ENCODE results near the gene JARID2. TPM values are rescaled to one million over a fixed set of nuclear protein-coding genes. Genes with fewer than 3 reads are reported as not detected.
A peak's percentile ranks its signal among the peaks of the same experiment; 100 is the strongest.

The JARID2 gene
- total RNA-seq, 1 donor from 2014 or later, result 24.2 TPM

GRCh38 chr6:15260099-15260821, 14.4 kb downstream of the JARID2 start:
- no peaks in the 10 kb centered on the region for H3K36me3 ChIP-seq (ENCODE audit: insufficient read depth, low read length)
- H3K79me2 ChIP-seq (ENCODE audit: insufficient read depth, low read length), result peaks cover 87% of the 10 kb centered on the region
- H3K9ac ChIP-seq (ENCODE audit: low read length), result peak overlapping the region; percentile 2
- Mint-ChIP-seq H3K27me3 (ENCODE audit: low read depth, unreplicated experiment) (no peaks in the 10 kb centered on the region), H3K4me3 (ENCODE audit: unreplicated experiment) (peak overlapping the region; percentile 13), H3K4me1 (ENCODE audit: low read depth, unreplicated experiment) (peaks cover 80% of the 10 kb centered on the region), H3K9me3 (ENCODE audit: unreplicated experiment) (no peaks in the 10 kb centered on the region), H3K36me3 (ENCODE audit: low read depth, unreplicated experiment) (peaks cover 2% of the 10 kb centered on the region), H3K27ac (ENCODE audit: unreplicated experiment) (peak overlapping the region; percentile 70)
- DNase-seq (ENCODE audit: low read depth) (peak; percentile 81), FAIRE-seq (peak; percentile 29)
- no peak overlapping the region for H3K4me3 ChIP-seq (ENCODE audit: insufficient read depth, low read depth, low read length)
- no peaks in the 10 kb centered on the region for H3K9me3 ChIP-seq (ENCODE audit: insufficient read depth, low read depth, low read length)
- peaks cover 91% of the 10 kb centered on the region for H4K20me1 ChIP-seq (ENCODE audit: insufficient read depth, low read length)
- no peak overlapping the region for H2AFZ ChIP-seq (ENCODE audit: low read depth, low read length)
- H3K27ac ChIP-seq (ENCODE audit: low read depth, low read length), result peak overlapping the region; percentile 3
- H3K4me1 ChIP-seq (ENCODE audit: insufficient read depth, low read length), result peaks cover 44% of the 10 kb centered on the region
- H3K4me2 ChIP-seq (ENCODE audit: low read length), result peak overlapping the region; percentile 37
- TF ChIP-seq EZH2 (IDR thresholded peaks at IDR 0.05; ENCODE audit: insufficient read depth, low read length) (no peak), CTCF (IDR thresholded peaks at IDR 0.05; ENCODE audit: insufficient read depth, low read depth, low read length) (no peak)
- no peaks in the 10 kb centered on the region for H3K27me3 ChIP-seq (ENCODE audit: insufficient read depth, low read length)

DNA sequence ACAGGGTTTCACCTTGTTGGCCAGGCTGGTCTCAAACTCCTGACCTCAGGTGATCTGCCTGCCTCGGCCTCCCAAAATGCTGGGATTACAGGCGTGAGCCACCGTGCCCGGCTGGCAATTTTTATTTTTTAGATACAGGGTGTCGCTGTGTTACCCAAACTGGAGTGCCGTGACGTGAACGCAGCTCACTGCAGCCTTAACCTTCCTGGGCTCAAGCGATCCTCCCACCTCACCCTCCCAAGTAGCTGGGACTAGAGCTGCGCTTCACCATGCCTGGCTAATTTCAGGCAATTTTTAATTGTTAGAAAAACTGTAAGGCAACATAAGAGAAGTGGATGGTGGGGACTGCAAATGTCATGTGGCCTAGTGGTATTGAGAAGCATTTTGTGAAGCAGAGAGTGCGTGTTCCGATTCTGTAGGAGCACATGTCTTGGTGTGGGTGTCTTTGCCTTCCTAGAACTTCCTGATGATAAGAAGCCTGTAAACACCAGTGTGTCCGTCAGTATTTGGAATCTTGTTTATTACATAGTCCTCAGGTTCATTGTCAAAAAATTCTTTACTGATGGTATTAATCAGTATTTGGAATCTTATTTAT, 18.0 kb downstream of the JARID2 start:
- peaks cover 91% of the 10 kb centered on the region for H4K20me1 ChIP-seq (ENCODE audit: insufficient read depth, low read length)
- H3K79me2 ChIP-seq (ENCODE audit: insufficient read depth, low read length), result peaks cover 87% of the 10 kb centered on the region
- no peaks in the 10 kb centered on the region for H3K36me3 ChIP-seq (ENCODE audit: insufficient read depth, low read length)
- H3K4me3 ChIP-seq (ENCODE audit: insufficient read depth, low read depth, low read length), result no peak overlapping the region
- no peak overlapping the region for H3K9ac ChIP-seq (ENCODE audit: low read length)
- no peak overlapping the region for H3K27ac ChIP-seq (ENCODE audit: low read depth, low read length)
- FAIRE-seq (no peak), DNase-seq (ENCODE audit: low read depth) (no peak)
- H3K4me1 ChIP-seq (ENCODE audit: insufficient read depth, low read length), result peaks cover 59% of the 10 kb centered on the region
- Mint-ChIP-seq H3K9me3 (ENCODE audit: unreplicated experiment) (no peaks in the 10 kb centered on the region), H3K36me3 (ENCODE audit: low read depth, unreplicated experiment) (peaks cover 2% of the 10 kb centered on the region), H3K27ac (ENCODE audit: unreplicated experiment) (peak overlapping the region; percentile 49), H3K4me1 (ENCODE audit: low read depth, unreplicated experiment) (peaks cover 88% of the 10 kb centered on the region), H3K27me3 (ENCODE audit: low read depth, unreplicated experiment) (no peaks in the 10 kb centered on the region), H3K4me3 (ENCODE audit: unreplicated experiment) (no peak overlapping the region)
- H3K27me3 ChIP-seq (ENCODE audit: insufficient read depth, low read length), result no peaks in the 10 kb centered on the region
- no peak overlapping the region for H2AFZ ChIP-seq (ENCODE audit: low read depth, low read length)
- no peaks in the 10 kb centered on the region for H3K9me3 ChIP-seq (ENCODE audit: insufficient read depth, low read depth, low read length)
- no peak overlapping the region for H3K4me2 ChIP-seq (ENCODE audit: low read length)
- TF ChIP-seq CTCF (IDR thresholded peaks at IDR 0.05; ENCODE audit: insufficient read depth, low read depth, low read length) (no peak), EZH2 (IDR thresholded peaks at IDR 0.05; ENCODE audit: insufficient read depth, low read length) (no peak)

DNA sequence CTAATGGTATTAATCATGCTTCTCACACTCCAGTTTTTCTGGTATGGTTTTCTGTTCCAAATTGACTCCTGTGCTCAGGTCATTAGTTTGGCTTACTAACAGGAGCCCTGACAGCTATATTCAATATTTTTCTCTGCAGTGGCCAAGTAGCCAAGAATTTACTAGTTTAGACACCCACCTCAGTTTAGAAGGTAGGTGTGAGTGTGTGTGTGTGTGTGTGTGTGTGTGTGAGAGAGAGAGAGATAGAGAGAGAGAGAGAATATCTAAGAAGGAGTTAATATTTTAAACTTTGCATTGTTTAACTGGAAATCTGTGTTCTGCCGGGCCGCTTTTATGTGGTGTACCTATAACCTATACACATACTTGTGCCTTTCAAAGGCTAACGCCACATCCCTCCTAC, 18.5 kb downstream of the JARID2 start:
- H4K20me1 ChIP-seq (ENCODE audit: insufficient read depth, low read length), result peaks cover 91% of the 10 kb centered on the region
- H3K79me2 ChIP-seq (ENCODE audit: insufficient read depth, low read length), result peaks cover 87% of the 10 kb centered on the region
- no peak for DNase-seq (ENCODE audit: low read depth)
- Mint-ChIP-seq H3K27me3 (ENCODE audit: low read depth, unreplicated experiment) (no peaks in the 10 kb centered on the region), H3K36me3 (ENCODE audit: low read depth, unreplicated experiment) (peaks cover 2% of the 10 kb centered on the region), H3K4me1 (ENCODE audit: low read depth, unreplicated experiment) (peaks cover 86% of the 10 kb centered on the region), H3K4me3 (ENCODE audit: unreplicated experiment) (peak overlapping the region; percentile 3), H3K9me3 (ENCODE audit: unreplicated experiment) (no peaks in the 10 kb centered on the region), H3K27ac (ENCODE audit: unreplicated experiment) (no peak overlapping the region)
- no peak overlapping the region for H2AFZ ChIP-seq (ENCODE audit: low read depth, low read length)
- FAIRE-seq, result no peak
- H3K4me3 ChIP-seq (ENCODE audit: insufficient read depth, low read depth, low read length), result no peak overlapping the region
- TF ChIP-seq CTCF (IDR thresholded peaks at IDR 0.05; ENCODE audit: insufficient read depth, low read depth, low read length) (no peak), EZH2 (IDR thresholded peaks at IDR 0.05; ENCODE audit: insufficient read depth, low read length) (no peak)
- H3K4me1 ChIP-seq (ENCODE audit: insufficient read depth, low read length), result peaks cover 57% of the 10 kb centered on the region
- no peaks in the 10 kb centered on the region for H3K9me3 ChIP-seq (ENCODE audit: insufficient read depth, low read depth, low read length)
- H3K27me3 ChIP-seq (ENCODE audit: insufficient read depth, low read length), result no peaks in the 10 kb centered on the region
- no peak overlapping the region for H3K9ac ChIP-seq (ENCODE audit: low read length)
- no peak overlapping the region for H3K27ac ChIP-seq (ENCODE audit: low read depth, low read length)
- H3K36me3 ChIP-seq (ENCODE audit: insufficient read depth, low read length), result no peaks in the 10 kb centered on the region
- peak overlapping the region; percentile 13 for H3K4me2 ChIP-seq (ENCODE audit: low read length)
